ENCODE results near the gene HNRNPF.
"Not testable (repeated sequence)": the region's sequence is repeated elsewhere in the genome, so short reads cannot be mapped to it uniquely, and the experiment has no call there.

Gene HNRNPF

GRCh38 chr10:43398939-43399319 is 10.1 kb downstream of the HNRNPF start:
- FAIRE-seq (no peak), DNase-seq (ENCODE audit: low spot score) (no peak)

DNA sequence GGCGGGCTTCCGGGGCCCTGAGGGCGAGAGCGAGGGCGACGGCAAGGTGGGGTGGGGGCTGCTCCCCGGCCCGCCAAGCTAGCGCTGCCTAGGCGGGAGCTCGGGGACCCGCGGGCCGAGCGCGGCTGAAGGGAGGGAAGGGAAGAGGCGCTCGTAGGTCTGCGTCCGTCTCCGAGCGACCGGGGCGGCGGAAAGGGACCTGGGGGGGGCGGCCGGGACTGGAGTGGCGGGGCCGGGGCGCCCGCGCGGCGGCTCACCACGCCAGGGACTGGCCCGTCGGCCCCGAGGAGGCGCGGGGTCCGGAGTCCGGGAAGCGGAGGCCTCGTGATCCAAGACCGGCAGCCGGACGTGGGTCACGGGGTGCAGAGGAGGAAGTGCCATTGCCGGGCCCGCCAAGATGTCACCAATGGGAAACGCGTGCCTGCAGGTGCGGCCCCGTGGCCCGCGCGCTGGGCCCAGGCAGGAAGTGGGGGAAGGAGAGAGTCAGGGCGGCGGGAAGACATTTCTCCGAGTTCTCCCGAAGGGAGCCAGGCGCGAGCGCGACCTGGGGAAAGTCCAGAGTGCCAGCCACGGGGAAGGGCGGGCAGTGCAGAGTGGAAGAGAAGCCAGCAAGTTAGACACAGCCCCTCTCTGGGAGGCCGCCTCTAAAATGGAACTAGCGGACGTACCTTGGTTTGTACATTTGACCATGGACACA is 11.9 kb downstream of the HNRNPF start:
- no peak for FAIRE-seq

DNA sequence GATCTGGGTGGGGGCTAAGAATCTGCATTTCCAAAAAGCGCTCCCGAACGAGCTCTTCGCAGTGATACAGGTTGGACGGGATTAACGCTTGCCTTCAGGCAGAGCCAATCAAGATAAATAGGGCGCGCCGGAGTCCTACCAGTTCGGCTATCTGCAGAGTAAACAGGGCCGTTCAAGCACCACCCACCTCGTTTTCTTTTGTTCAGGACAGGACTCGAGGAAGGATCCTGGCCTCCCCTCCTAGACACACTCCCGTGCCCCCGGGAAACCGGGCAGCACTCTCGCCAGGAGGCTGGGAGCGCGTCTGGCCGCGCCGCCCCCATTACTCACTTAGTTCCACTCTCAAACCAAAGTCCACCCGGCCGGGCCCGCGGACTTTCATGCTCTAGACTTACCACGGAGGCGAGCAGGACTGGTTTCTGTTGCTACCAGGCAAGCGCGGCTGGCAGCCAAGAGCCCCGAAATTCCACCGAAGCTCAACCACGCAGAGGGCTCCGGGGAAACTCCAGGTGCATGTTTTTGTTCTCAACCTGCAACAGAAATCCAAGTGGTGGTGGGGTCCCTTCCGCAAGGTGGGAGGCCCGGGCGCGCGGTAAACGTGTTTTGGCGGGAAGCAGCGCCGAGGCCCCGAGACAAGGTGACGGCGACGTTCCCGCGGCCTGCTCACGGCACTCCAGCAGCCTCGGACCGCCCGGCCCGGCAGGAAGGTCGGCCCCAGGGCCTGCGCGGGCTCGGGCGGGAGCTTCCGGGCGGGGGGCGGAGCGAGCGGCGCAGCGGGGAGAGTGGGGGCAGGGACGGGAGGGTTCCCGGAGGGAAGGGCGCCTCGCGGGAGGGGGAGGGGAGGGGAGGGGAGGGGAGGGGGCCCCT is 12.7 kb downstream of the HNRNPF start:
- no peak for FAIRE-seq

More for the DNA sequence above, 11.9 kb downstream of the HNRNPF start:
- DNase-seq (ENCODE audit: low spot score) = no peak

DNA sequence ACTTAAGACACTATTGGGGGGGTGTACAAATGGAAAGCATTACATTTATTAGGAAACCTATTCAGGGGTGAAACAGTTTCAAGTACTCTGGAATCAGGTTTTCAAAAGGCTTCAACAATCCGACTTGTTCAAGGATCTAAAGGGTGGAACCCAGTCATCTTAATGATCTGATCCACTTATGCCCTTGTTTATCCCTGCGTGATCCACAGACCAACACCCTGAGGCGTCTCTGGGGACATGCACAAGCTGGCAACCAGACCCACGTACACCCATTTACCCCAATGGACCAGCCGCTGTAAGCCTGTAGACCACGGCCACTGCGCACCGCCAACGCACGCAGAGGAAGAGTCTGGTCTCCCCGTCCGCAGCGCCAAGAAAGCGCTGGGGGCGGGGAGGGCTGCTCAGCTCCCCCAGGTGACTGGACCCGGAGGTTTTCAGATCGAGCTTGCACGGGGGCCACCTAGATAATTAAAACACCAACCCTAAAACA is 13.4 kb downstream of the HNRNPF start:
- FAIRE-seq (no peak), DNase-seq (ENCODE audit: low spot score) (no peak)

More for the DNA sequence above, 12.7 kb downstream of the HNRNPF start:
- DNase-seq (ENCODE audit: low spot score) = no peak

GRCh38 chr10:43394868-43395267 is 14.1 kb downstream of the HNRNPF start:
- DNase-seq (ENCODE audit: low spot score) = no peak
- FAIRE-seq = no peak

GRCh38 chr10:43393606-43394360 is 15.2 kb downstream of the HNRNPF start:
- DNase-seq (ENCODE audit: low spot score) (no peak), FAIRE-seq (no peak)

DNA sequence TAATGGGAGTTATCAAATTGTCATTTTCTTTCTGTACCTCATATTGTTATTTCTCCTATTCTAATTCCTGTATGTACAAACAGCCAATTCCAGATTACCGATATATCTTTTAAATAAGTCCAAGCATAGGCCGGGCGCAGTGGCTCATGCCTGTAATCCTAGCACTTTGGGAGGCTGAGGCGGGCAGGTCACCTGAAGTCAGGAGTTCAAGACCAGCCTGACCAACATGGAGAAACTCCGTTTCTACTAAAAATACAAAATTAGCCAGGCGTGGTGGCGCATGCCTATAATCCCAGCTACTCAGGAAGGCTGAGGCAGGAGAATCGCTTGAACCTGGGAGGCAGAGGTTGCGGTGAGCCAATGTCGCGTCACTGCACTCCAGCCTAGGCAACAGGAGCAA is 15.8 kb downstream of the HNRNPF start:
- not testable (repeated sequence) for DNase-seq (ENCODE audit: low spot score); FAIRE-seq

DNA sequence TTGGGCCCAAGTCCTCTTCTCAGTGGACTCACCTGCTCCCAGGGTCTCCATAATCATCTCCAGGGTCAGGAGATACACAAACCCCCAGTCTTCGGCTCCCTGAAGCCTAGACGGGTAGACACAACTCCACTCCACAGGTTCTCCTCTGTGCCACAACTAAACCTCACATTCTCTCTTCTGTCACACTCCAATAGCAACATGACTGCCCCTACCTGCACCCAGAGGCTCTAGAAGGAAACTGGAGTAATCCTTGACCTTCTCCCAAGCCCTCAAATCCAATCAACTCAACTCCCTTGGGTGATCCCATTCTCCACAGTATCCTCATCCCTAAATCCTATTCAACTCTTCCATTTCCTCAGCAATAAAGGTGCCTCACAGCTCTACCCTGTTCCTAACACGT is 16.2 kb downstream of the HNRNPF start:
- DNase-seq (ENCODE audit: low spot score) (no peak), FAIRE-seq (no peak)

DNA sequence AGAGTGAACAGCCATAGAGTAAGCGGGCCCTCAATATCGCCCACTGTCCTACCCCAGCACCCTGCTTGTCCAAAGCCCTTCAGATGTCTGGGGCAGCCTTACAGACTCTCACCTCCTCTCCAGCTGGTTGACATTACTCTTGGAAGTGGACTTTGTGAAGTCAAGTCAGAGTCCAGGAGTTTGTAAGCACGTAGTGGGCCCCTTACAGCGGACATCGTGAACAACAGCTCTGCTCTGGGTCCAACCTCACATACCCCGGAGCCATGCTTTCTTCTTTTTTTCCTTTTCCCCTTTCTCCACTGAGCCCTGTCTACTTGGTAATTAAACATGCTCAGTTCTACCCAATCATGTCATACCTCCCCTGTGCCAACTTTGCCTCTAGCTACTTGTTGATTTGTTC is 17.5 kb downstream of the HNRNPF start:
- no peak for DNase-seq (ENCODE audit: low spot score)
- no peak for FAIRE-seq

DNA sequence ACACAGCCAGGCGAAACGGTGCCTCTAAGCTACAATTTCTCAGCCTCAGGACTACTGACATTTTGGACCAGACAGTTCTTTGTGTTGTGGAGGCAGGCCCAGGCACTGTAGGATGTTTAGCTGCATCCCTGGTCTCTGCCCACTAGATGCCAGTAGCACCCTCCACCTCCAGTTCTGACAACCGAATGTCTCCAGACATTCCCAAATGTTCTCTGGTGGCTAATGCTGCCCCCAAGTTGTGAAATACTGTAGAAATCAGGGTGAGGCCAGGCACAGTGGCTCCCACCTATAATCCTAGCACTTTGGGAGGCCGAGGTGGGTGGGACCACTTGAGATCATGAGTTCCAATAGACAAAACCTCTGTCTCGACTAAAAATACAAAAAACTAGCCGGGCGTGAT is 18.2 kb downstream of the HNRNPF start:
- no peak for FAIRE-seq
- no peak for DNase-seq (ENCODE audit: low spot score)

GRCh38 chr10:43390333-43390732 is 18.7 kb downstream of the HNRNPF start:
- no peak for FAIRE-seq
- DNase-seq (ENCODE audit: low spot score) = no peak

DNA sequence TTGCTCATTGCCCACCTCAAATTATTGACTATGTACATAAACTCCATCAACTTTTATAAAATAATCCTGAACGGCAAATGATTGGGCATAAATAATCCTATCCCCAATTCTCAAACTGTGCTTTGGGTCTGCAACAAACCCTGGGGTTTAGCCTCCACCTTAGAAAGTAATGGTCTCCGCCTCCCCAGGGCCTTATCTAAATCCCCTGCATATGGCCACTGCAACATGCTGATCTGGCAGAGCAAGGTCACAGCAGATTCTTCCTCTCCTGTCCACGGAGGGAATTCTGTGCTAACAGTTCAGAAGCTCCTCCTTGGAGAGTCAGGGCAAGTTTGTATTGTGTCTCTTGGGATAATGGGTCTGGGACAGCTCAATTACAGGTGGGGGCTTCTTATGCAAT is 19.1 kb downstream of the HNRNPF start:
- FAIRE-seq = no peak
- DNase-seq (ENCODE audit: low spot score) = no peak

GRCh38 chr10:43387678-43388032 is 21.3 kb downstream of the HNRNPF start:
- FAIRE-seq (no peak), DNase-seq (ENCODE audit: low spot score) (no peak)

DNA sequence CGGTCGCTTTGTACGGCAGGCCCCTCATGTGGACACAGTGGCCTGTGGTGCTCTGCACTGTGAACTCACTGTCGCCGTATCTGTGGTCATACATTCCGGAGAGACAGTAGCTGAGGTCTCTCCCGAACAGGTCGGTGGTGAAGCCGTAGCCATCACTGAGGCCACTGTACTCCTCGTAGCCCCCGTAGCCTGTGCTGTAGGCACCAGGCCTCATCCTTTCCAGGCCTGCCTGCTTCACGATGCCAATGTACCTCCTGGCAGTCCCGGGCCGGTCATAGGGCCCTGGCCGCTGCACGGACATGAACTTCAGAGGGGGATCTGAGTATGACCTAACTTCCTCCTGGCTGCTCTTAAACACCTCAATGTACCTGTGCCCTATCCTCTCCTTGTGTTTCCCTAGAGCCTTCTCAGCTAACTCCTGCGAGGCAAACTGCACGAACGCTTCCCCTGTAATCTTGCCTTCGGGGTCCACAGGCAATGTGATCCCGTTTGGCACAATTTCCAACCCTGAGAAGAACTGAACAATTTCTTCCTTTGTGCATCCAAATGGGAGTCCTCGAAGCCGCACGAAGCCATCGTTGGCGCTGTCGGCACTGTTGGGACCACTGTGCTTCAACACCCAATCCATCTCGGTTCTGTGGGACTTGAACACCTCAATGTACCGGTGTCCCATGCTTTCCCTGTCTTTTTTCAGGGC is 21.9 kb downstream of the HNRNPF start:
- no peak for FAIRE-seq
- DNase-seq (ENCODE audit: low spot score) = no peak

GRCh38 chr10:43386549-43386948 is 22.4 kb downstream of the HNRNPF start:
- DNase-seq (ENCODE audit: low spot score) = no peak
- no peak for FAIRE-seq

DNA sequence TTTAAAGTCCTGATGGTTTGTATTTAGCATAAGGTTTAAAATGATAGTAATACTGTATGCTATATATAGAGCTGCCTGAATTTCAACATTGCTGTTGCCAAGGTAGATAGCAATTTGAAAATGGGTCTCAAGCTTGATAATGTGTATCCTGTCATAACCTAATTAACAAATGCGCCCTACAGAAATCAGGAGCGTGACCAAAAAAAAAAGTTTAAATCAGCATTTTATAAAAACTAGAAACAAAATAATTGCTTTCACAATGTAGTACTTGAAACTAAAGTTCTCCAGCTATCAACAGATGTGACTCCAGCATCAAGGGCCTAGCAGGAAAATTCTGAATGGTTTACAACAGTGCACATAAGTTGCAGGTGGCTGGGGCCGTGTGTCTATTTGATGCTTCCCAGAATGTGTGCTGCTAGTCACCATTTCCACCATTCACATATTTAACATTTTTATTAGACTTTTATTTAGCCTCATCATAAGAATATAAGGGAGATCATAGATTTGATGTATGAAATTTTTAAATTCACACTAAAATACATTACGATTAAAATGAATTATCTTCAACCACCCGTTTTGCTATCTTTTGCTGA is 23.5 kb downstream of the HNRNPF start:
- DNase-seq (ENCODE audit: low spot score) (no peak), FAIRE-seq (no peak)

- peak; percentile 53 for FAIRE-seq
- no peak for DNase-seq (ENCODE audit: low spot score)
Measured at GRCh38 chr10:43384252-43385221, 24.4 kb downstream of the HNRNPF start.

DNA sequence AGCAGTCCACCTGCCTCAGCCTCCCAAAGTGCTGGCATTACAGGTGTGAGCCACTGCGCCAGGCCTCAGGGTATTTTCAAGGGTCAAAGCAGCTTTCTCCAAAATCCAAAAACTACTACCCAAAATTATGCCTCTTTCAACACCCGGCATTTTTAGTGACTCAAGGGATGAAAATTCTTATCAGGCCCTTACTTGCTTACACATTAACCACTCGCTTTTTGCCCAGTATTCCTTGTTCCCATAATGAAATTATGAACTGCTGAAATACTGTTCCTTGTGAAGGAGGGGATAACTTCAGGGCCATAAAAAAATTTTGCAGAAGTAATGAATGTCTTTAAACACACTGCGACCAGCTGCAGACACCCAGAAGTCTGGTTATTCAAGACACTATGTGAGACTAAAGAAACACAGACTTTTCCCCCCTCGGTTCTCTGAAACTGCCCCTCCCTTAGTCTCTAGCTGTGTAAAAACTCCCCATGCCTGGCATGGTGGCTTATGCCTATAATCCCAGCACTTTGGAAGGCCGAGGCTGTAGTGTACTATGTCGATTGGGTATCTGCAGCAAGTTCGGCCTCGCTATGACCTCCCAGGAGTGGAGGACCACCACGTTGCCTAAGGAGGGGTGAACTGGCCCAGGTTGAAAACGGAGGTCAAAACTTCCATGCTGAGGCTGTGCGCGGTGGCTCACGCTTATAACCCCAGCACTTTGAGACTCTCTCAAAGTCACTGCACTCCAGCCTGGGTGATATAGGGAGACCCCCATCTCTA is 25.6 kb downstream of the HNRNPF start:
- no peak for DNase-seq (ENCODE audit: low spot score)
- FAIRE-seq = no peak

DNA sequence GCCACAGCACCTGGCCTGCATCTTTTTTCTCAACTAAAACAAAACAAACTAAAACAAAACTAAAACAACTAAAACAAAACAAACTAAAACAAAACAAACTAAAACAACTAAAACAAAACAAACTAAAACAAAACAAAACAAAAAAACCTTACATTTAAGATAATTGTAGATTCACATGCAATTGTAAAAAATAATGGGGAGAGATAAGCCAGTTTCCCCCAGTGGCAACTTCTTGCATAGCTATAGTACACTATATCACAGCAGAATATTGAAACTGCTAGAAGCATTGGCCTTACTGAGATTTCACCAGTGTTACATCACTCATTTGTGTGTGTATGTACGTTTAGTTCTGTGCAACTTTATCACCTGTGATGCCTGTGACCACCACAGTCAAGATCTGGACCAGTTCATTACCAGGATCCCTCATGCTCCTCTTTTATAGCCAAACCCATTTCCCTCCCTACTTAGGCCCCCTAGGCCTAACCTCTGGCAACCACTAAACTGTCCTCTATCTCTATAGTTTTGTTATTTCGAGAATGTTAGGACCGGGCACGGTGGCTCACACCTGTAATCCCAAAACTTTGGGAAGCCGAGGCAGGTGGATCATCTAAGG is 28.3 kb downstream of the HNRNPF start:
- DNase-seq (ENCODE audit: low spot score) (no peak), FAIRE-seq (peak; percentile 50)

Data from urothelium cell line (cell line).